Esophagus muscularis mucosa (tissue), 4 donors: ENCODE data around the gene HLA-B. TPM values are rescaled to one million over a fixed set of nuclear protein-coding genes. Genes with fewer than 3 reads are reported as not detected.

Experiments used
- DNase-seq: peaks from one replicate; pipeline ENCODE4 v3.0.0-alpha.2; 2017; ENCODE audit errors: extremely low spot score
- H3K27ac ChIP-seq, 4 donors: fragments of 200-600 bp; sonication (generic); replicated peaks in 1 of 4; 1 replicate in 3 of 4; 2 replicates in 1 of 4; pipeline ENCODE4 v1.5.1; 2016 to 2019; ENCODE audit warnings: mild to moderate bottlenecking in 1 of 4
- H3K27me3 ChIP-seq, 4 donors: fragments of 200-600 bp; sonication (generic); one replicate each; pipeline versions ENCODE4 v1.5.1 to v1.6.0; 2016 to 2019
- H3K36me3 ChIP-seq, 4 donors: fragments of 200-600 bp; sonication (generic); one replicate each; pipeline ENCODE4 v1.5.1; 2016 to 2019
- H3K4me1 ChIP-seq, 4 donors: fragments of 200-600 bp; sonication (generic); one replicate each; pipeline ENCODE4 v1.5.1; 2016 to 2019
- H3K4me3 ChIP-seq, 4 donors: fragments of 200-600 bp; sonication (generic); 1 replicate in 2 of 4; 2 replicates in 2 of 4; pipeline ENCODE4 v1.5.1; 2016 to 2019; ENCODE audit warnings: mild to moderate bottlenecking in 4 of 4, moderate library complexity in 1 of 4
- H3K9me3 ChIP-seq, 4 donors: fragments of 200-600 bp; sonication (generic); 1 replicate in 3 of 4; 2 replicates in 1 of 4; pipeline ENCODE4 v1.5.1; 2016 to 2019
- EP300 ChIP-seq: sonication (generic); formaldehyde crosslinking; IDR thresholded peaks from one replicate; pipeline ENCODE4 v1.6.1; 2017; ENCODE audit warnings: antibody characterized with exemption
- POLR2A ChIP-seq: fragments of 450-650 bp; IDR thresholded peaks from one replicate; pipeline ENCODE4 v1.6.1; 2017; ENCODE audit warnings: antibody characterized with exemption, moderate library complexity, mild to moderate bottlenecking, low read depth
- POLR2AphosphoS5 ChIP-seq, 2 donors: sonication (generic); formaldehyde crosslinking; IDR thresholded peaks; one replicate each; pipeline ENCODE4 v1.6.1; 2017; ENCODE audit warnings: antibody characterized with exemption in 2 of 2
- WGBS: methylation state at CpG from one replicate; pipeline ENCODE4 v1.1.5; 2018; 5-methylcytosine and 5-hydroxymethylcytosine counted together
- intact Hi-C: fragments of 100-400 bp; cut with DNase I; formaldehyde crosslinking; loops from one replicate; pipeline ENCODE4 v1.15.1; 2023
- total RNA-seq, 4 donors: library from RNA; depleted of rRNA; stranded (reverse); fragments of >200 nt; gene quantifications; one replicate each; pipeline versions ENCODE4 v1.1.0 to v1.2.1, GENCODE V29; 2016
- TF ChIP-seq, protein P1 (sequence below), 3 experiments: fragments of 200-600 bp in 2 of 3; fragments of 450-650 bp in 1 of 3; sonication (generic) in 2 of 3; IDR thresholded peaks; one replicate each; pipeline ENCODE4 v1.5.1; 2017 to 2019; ENCODE audit warnings: antibody characterized with exemption in 3 of 3, mild to moderate bottlenecking in 2 of 3, moderate library complexity in 1 of 3

Gene HLA-B
- total RNA-seq, 4 donors from 2014 or later, result 336 to 628 (median 502) TPM

DNA sequence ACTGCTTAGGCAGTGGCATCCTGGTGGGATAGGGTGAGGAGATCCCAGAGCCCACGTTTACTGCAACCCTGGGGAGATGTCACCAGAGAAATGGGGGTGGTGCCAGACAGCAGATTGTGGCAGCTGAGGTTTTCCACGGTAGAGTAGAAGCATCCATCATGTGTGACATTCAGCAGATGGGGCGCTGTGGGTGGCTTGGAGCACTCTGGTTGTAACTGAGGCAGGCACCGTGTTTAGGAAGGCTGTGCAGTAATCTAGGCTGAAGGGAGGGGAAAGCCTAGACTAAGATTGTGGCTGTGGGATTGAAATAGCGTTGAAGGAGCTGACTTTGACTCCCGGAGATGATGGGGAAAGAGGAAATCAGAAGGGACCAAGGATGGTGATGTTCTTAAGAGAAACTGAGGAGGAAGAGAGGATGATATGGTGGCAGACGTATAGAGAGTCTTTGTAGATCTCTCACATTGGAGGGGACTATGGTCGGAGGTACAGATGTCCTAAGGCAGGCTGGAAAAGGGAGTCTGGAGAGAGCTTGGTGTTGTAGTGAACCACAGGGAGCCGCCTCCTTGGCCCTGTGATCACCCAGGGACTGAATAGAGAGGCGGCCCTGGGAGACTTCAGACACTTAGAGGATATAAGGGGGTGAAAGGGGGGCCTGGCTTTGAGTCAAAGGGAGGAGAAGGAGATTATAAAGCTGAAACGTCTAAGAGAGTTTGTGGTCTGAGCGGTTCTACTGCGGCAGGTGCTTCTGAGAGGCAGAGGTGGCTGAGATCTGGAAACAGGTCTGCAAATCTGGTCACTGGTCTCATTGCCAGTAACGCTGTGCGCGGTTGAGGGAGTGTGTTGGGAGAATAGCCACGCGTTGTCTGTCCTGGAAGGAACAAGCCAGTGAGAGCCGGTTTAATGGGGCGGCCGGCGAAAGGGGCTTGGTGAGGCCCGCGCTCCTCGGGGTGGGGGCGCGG is 45.6 kb upstream of the HLA-B start:
- H3K36me3 ChIP-seq, result no peaks in the 10 kb centered on the region
- no peaks in the 10 kb centered on the region for H3K27me3 ChIP-seq
- H3K27ac ChIP-seq, result peak overlapping the region; percentile 94 to 98 (median 96)
- TF ChIP-seq POLR2AphosphoS5 (IDR thresholded peaks at IDR 0.05) (no peak), POLR2A (no peak), EP300 (no peak)
- TF ChIP-seq, protein P1, sequence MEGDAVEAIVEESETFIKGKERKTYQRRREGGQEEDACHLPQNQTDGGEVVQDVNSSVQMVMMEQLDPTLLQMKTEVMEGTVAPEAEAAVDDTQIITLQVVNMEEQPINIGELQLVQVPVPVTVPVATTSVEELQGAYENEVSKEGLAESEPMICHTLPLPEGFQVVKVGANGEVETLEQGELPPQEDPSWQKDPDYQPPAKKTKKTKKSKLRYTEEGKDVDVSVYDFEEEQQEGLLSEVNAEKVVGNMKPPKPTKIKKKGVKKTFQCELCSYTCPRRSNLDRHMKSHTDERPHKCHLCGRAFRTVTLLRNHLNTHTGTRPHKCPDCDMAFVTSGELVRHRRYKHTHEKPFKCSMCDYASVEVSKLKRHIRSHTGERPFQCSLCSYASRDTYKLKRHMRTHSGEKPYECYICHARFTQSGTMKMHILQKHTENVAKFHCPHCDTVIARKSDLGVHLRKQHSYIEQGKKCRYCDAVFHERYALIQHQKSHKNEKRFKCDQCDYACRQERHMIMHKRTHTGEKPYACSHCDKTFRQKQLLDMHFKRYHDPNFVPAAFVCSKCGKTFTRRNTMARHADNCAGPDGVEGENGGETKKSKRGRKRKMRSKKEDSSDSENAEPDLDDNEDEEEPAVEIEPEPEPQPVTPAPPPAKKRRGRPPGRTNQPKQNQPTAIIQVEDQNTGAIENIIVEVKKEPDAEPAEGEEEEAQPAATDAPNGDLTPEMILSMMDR (IDR thresholded peaks at IDR 0.05), result no peak
- H3K9me3 ChIP-seq, result no peaks in the 10 kb centered on the region
- no peak for DNase-seq
- intact Hi-C loops, result no loop called here
- peak overlapping the region; percentile 56 to 87 (median 78) for H3K4me3 ChIP-seq
- peaks cover 55 to 77% (median 73%) of the 10 kb centered on the region in 4 donors for H3K4me1 ChIP-seq
- WGBS, result 10% methylated on average over 26 of the region's 27 CpGs

DNA sequence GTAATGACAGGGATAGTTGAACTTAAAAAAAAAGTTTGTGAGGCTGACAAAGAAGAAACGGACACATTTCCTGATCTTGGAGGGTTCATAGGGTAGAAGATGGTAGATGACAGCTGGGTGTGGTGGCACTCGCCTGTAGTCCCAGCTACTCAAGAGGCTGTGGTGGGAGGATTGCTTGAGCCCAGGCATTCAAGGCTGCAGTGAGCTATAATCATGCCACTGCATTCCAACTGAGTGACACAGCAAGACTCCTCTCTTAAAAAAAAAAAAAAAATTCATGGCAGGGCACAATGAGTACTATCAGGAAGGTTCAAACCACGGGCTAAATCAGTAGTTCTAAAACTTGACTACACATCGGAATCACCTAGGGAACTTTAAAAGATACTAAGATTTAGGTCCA is 44.4 kb upstream of the HLA-B start:
- Histone ChIP-seq H3K4me1 (peaks cover 55 to 78% (median 76%) of the 10 kb centered on the region in 4 donors), H3K27me3 (no peaks in the 10 kb centered on the region), H3K27ac (peak overlapping the region; percentile 94 to 98 (median 96)), H3K9me3 (no peaks in the 10 kb centered on the region), H3K36me3 (no peaks in the 10 kb centered on the region), H3K4me3 (peak overlapping the region; percentile 56 to 87 (median 78))
- intact Hi-C loops, result no loop called here
- no peak for DNase-seq
- TF ChIP-seq POLR2A (no peak), EP300 (no peak), POLR2AphosphoS5 (IDR thresholded peaks at IDR 0.05) (peak; percentile 66 to 93)
- TF ChIP-seq, protein P1 (IDR thresholded peaks at IDR 0.05), result no peak
- 39% methylated on average over 4 of the region's 4 CpGs for WGBS

DNA sequence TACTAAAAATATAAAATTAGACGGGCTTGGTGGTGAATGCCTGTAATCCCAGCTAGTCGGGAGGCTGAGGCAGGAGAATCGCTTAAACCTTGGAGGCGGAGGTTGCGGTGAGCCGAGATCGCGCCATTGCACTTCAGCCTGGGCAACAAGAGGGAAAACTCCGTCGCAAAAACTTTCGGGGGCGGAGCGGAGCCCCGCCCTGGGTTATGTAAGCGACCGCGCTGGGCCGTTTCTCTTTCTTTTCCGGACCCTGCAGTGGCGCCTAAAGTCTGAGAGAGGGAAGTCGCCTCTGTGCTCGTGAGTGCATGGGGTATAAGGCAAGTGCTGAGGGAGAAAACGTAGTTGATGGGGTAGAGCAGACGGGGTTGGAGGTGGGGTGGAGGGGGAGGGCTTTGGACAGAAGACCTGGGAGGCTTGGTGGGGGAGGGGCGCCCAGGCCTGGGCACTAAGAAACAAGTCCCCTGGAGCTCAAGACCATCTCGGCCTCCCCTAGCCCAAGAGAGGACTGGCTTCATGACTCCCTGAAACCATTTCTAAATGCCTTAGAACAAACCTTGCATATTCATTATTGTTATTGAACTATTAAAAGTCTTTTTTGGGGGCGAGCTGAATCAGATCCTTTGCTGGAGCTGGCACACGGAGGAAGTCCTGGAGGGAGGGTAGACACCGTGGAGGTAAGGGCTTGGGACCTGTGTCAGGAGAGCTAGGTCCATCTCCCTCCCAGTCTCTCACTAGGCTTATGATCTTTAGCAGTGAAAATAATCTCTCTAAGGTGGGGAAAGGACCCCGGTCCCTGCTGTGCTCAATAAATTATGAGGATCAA is 43.7 kb upstream of the HLA-B start:
- intact Hi-C loops, result no loop called here
- 2% methylated on average over 30 of the region's 30 CpGs for WGBS
- peaks cover 48 to 73% (median 69%) of the 10 kb centered on the region in 4 donors for H3K4me1 ChIP-seq

More for the DNA sequence above, 43.7 kb upstream of the HLA-B start:
- peak; percentile 97 for DNase-seq
- Histone ChIP-seq H3K4me3 (peak overlapping the region; percentile 56 to 87 (median 78)), H3K36me3 (no peaks in the 10 kb centered on the region), H3K27me3 (no peaks in the 10 kb centered on the region), H3K9me3 (no peaks in the 10 kb centered on the region), H3K27ac (peak overlapping the region; percentile 94 to 98 (median 96))
- TF ChIP-seq, protein P1 (IDR thresholded peaks at IDR 0.05), result no peak
- TF ChIP-seq POLR2AphosphoS5 (IDR thresholded peaks at IDR 0.05), result peak in 1 of 2 donors; percentile 57
- TF ChIP-seq EP300, result peak; percentile 11
- TF ChIP-seq POLR2A, result peak; percentile 32
